ENCODE measurements around the gene RPS15.

Gene RPS15

DNA sequence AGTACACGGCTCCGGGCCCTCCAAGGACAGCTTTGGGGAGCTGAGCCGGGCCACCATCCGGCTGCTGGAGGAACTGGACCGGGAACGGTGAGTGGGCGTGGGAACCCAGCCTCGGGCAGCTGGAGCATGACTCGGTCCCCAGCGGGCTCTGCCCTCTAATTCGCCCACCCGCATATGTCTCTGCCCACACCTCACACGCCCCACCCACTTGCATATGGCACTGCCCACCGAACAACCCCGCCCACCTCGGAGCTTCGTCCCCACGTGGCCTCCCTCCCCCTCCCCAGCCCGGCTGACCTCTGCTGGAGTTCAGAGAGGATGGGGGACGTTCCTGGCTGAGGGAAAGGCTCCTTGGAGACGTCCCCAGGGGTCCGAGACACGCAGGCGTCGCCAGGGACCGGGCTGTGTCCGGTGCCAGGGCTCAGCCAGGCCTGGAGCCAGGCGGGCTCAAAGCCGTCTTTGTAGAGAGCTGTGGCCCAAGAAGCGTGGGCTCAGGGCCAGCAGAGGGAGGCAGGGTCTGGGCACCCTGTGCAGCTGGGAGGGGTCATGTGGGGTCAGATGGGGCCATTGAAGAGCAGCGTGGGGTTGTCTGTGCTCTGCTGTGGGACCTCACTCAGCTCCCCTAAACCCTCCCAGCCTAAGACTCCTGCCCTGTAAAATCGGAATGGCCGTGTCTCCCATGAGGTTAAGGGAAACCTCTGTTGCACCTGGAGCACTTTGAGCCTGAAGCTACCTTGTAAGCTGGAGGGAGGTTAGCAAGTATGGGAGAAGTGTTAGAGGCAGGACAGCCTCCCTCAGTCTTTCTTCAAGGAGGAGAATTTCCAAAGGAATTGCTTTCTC lies 15.5 kb downstream of the RPS15 start:
- DNase-seq (ENCODE audit: low read depth), result no peak

DNA sequence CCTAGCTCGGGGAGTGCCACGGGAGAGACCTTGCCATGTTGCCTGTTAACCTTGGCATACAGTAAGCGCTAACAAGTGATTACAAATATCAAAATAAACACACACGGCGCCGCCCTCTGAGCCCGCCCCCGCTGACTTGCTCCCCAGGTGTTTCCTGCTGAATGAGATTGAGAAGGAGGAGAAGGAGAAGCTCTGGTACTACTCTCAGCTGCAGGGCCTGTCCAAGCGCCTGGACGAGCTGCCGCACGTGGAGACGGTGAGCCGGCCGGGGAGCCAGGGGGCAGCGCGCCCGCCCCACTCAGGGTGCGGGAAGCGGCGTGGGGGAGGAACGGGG lies 16.8 kb downstream of the RPS15 start:
- no peak for DNase-seq (ENCODE audit: low read depth)

DNA sequence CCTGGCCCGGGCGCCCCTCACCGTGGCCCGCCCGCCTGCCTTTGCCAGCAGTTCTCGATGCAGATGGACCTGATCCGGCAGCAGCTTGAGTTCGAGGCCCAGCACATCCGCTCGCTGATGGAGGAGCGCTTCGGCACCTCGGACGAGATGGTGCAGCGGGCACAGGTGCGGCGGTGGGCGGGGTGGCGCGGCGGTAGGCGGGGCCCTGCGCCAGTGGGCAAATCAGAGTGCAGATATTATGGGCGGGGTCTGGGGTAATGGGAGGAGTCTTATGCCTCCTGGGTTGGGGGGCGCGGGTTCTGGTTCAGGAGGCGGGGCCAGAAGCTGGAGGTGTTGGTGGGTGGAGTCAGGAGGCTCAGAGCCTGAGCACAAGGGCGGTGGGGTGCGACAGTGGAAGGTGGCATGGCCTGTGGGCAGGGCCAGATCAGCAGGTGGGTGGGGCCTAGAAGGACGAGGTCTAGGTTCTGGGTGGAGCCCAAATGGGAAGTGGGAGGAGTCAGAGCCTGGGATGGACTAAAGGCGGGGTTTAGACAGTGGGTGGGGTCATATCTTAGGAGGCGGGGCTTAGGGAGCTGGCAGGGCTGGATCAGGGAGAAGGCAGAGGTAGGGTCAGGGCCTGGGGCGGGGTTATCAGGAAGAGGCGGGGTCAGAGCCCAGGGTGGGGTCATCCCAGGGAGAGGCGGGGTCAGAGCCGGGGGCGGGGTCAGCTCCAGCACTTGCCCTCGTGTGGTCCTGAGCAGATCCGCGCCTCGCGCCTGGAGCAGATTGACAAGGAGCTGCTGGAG lies 17.3 kb downstream of the RPS15 start:
- DNase-seq (ENCODE audit: low read depth), result no peak

DNA sequence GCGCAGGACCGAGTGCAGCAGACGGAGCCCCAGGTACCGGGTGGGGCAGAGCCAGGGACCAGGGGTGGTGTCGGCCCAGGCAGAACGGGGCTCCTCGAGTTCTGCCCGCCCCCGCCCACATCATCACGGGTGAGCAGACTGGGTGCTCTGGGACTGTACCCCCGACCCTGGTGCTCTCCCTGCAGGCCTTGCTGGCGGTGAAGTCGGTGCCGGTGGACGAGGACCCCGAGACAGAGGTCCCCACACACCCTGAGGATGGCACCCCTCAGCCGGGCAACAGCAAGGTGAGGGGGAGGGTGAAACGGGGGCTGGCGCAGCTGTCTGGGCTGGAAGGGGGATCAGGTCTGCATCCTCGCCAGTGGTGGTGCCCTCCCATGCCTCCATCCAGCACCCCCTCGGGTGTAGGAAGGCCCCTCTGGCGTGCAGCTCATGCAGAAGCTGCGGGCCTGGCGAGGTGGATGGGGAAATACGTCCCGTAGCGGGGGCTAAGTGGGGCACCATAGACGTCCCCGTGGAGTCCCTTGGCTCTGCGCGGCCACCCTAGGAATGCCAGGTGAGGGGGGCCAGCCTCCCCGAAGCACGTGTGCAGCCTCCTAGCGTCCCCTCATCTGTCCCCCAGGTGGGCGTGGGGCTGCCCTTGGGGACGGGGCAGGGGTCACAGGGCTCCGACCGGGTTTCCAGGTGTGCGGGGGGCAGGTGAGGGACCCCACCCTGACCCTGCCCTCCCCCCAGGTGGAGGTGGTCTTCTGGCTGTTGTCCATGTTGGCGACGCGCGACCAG lies 18.1 kb downstream of the RPS15 start:
- DNase-seq (ENCODE audit: low read depth), result no peak

DNA sequence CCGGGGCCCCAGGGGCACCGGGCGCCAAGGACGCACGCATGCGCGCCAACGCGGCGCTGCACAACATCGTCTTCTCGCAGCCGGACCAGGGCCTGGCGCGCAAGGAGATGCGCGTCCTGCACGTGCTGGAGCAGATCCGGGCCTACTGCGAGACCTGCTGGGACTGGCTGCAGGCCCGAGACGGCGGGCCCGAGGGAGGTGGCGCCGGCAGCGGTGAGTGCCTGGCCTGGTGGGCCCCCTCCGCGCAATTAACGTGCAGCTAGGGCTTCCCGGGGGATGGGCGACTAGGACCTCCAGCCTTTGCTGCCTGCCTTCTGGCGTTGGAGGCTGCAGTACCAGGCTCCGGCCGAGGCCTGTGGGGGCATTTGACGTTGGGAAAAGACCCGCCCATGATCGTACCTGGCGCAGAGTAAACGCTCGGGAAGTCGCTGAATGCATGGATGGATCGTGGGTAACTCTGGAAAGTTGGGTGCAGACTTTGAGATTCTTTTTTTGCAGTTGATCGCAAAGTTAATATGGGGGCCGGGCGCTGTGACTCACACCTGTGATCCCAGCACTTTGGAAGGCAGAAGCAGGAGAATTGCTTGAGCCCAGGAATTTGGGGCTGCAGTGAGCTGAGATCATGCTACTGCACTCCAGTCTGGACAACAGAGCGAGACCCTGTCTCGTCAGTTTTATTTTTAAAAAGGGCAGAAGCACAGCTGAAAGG lies 19.0 kb downstream of the RPS15 start:
- no peak for DNase-seq (ENCODE audit: low read depth)

DNA sequence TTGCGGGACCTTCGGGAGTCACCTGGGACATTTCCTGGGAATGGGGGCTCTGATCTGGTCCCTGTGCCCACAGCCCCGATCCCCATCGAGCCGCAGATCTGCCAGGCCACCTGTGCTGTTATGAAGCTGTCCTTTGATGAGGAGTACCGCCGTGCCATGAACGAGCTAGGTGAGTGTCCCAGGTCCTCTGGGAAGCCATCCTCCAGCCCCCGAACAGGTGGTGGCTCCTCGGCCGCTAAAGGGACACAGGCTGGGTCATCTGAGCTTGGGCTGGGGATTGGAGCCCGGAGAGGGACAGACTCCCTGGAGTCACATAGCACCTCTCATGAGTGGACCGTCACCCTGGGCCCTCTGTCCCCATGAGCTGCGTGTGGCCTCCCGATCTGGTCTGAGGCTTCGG lies 19.7 kb downstream of the RPS15 start:
- no peak for DNase-seq (ENCODE audit: low read depth)

DNA sequence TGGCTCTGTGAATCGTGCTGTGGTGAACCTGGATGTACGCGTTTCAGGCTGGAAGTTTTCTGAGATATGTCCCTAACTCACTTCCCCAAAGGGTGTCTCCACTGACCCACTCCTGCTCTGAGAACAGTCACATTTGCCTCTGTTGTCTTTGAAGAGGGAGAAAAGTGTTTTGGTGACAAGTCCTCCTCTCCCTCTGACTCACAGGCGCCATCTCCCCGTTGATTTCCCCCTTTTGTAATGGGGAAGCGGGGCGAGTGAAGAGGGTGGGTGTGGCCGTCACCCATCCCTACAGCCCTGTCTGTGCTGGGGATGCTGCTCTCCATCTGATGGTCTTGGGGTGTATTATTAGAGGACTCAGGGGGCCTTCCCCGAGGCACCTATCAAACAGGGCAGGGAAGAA lies 21.3 kb downstream of the RPS15 start:
- no peak for DNase-seq (ENCODE audit: low read depth)

DNA sequence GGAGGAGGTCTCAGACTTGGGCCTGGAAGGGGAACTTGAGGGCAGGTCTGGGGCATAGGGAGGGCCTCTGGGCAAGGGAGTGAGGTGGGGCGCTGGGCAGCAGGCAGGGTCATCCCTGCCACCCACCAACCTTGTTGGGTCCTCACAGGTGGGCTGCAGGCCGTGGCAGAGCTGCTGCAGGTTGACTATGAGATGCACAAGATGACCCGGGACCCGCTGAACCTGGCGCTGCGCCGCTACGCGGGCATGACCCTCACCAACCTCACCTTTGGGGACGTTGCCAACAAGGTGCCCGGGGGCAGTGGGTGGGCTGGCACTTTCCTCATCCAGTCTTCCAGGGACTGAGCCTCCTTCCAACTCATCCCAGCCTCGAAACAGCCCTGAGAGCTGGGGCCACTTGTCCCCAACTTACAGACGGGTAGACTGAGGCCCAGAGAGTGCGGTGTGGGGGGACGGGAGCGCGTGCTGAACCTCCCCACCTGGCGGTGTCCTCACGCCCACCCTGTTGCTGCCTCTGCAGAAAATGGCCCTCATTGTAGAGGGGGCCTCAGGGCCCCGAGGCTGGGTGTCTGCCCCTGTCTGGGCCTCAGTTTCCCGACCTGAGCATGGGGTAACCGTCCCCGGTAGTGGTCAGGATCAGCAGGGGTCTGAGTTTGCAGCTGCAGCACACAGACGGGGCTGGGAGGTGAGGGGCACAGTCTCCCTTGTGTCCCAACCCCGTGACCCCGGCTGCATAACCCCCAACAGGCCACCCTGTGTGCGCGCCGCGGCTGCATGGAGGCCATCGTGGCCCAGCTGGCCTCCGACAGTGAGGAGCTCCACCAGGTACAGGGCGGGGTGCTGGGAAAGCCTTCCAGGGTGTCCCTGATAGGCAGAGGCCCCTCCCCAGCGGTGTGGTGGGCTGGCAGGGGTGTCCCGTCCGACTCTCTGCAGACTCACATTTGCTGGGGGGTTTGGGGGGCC lies 22.1 kb downstream of the RPS15 start:
- DNase-seq (ENCODE audit: low read depth), result no peak

DNA sequence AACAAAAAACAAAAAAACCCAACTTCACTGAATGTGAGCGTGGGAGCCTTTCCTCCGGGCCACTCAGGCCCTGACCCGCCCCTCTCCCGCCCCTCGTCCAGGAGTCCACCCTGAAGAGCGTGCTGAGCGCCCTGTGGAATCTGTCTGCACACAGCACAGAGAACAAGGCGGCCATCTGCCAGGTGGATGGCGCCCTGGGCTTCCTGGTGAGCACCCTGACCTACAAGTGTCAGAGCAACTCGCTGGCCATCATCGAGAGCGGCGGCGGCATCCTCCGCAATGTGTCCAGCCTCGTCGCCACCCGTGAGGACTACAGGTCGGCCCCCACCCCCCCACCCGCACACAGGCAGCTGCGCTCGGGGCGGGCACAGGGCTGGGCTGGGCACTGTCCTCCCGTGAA lies 23.7 kb downstream of the RPS15 start:
- no peak for DNase-seq (ENCODE audit: low read depth)

DNA sequence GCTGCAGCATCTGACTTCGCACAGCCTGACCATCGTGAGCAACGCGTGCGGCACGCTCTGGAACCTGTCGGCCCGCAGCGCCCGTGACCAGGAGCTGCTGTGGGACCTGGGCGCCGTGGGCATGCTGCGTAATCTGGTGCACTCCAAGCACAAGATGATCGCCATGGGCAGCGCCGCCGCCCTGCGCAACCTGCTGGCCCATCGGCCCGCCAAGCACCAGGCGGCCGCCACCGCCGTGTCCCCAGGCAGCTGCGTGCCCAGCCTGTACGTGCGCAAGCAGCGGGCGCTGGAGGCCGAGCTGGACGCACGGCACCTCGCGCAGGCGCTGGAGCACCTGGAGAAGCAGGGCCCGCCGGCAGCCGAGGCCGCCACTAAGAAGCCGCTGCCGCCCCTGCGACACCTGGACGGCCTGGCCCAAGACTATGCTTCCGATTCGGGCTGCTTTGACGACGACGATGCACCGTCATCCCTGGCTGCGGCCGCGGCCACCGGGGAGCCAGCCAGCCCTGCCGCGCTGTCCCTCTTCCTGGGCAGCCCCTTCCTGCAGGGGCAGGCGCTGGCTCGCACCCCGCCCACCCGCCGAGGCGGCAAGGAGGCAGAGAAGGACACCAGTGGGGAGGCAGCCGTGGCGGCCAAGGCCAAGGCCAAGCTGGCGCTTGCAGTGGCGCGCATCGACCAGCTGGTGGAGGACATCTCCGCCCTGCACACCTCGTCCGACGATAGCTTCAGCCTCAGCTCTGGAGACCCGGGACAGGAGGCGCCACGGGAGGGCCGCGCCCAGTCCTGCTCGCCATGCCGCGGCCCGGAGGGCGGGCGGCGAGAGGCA lies 27.2 kb downstream of the RPS15 start:
- peak; percentile 48 for DNase-seq (ENCODE audit: low read depth)

DNA sequence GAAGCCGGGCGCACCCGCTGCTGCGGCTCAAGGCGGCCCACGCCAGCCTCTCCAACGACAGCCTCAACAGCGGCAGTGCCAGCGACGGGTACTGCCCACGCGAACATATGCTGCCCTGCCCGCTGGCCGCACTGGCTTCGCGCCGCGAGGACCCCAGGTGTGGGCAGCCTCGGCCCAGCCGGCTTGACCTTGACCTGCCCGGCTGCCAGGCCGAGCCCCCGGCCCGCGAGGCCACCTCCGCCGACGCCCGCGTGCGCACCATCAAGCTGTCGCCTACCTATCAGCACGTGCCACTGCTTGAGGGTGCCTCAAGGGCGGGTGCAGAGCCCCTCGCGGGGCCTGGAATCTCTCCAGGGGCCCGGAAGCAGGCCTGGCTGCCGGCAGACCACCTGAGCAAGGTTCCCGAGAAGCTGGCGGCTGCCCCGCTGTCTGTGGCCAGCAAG lies 27.8 kb downstream of the RPS15 start:
- no peak for DNase-seq (ENCODE audit: low read depth)

DNA sequence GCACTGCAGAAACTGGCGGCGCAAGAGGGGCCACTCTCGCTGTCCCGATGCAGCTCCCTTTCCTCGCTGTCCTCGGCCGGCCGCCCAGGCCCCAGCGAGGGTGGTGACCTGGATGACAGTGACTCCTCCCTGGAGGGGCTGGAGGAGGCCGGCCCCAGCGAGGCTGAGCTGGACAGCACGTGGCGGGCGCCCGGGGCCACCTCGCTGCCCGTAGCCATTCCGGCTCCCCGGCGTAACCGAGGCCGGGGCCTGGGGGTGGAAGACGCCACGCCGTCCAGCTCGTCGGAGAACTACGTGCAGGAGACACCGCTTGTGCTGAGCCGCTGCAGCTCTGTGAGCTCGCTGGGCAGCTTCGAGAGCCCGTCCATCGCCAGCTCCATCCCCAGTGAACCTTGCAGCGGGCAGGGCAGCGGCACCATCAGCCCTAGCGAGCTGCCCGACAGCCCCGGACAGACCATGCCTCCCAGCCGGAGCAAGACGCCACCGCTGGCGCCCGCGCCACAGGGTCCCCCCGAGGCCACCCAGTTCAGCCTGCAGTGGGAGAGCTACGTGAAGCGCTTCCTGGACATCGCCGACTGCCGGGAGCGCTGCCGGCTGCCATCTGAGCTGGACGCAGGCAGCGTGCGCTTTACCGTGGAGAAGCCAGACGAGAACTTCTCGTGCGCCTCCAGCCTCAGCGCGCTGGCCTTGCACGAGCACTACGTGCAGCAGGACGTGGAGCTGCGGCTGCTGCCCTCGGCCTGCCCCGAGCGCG lies 28.4 kb downstream of the RPS15 start:
- DNase-seq (ENCODE audit: low read depth), result no peak

DNA sequence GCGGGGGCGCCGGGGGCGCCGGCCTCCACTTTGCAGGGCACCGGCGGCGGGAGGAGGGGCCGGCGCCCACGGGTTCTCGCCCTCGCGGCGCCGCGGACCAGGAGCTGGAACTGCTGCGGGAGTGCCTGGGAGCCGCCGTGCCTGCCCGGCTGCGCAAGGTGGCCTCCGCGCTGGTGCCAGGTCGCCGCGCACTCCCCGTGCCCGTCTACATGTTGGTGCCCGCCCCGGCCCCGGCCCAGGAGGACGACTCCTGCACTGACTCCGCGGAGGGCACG lies 29.0 kb downstream of the RPS15 start:
- no peak for DNase-seq (ENCODE audit: low read depth)

DNA sequence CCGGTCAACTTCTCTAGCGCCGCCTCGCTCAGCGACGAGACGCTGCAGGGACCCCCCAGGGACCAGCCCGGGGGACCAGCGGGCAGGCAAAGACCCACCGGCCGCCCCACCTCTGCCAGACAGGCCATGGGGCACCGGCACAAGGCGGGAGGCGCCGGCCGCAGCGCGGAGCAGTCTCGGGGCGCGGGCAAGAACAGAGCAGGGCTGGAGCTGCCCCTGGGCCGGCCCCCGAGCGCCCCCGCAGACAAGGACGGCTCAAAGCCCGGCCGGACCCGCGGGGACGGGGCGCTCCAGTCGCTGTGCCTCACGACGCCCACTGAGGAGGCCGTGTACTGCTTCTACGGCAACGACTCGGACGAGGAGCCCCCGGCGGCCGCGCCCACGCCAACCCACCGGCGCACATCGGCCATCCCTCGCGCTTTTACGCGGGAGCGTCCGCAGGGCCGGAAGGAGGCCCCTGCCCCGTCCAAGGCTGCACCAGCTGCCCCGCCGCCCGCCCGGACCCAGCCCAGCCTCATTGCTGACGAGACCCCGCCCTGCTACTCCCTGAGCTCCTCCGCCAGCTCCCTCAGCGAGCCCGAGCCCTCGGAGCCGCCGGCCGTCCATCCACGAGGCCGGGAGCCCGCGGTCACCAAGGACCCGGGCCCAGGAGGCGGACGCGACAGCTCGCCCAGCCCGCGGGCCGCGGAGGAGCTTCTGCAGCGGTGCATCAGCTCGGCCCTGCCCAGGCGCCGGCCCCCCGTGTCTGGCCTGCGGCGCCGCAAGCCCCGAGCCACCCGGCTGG lies 29.5 kb downstream of the RPS15 start:
- no peak for DNase-seq (ENCODE audit: low read depth)

DNA sequence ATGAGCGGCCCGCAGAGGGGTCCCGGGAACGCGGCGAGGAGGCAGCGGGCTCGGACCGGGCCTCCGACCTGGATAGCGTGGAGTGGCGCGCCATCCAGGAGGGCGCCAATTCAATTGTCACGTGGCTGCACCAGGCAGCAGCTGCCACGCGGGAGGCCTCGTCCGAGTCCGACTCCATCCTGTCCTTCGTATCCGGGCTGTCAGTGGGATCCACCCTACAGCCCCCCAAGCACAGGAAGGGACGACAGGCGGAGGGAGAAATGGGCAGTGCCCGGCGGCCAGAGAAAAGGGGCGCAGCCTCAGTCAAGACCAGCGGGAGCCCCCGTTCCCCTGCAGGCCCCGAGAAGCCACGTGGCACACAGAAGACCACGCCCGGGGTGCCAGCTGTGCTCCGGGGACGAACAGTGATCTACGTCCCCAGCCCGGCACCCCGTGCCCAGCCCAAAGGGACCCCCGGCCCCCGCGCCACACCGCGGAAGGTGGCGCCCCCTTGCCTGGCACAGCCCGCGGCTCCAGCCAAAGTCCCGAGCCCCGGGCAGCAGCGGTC lies 30.2 kb downstream of the RPS15 start:
- DNase-seq (ENCODE audit: low read depth), result no peak

DNA sequence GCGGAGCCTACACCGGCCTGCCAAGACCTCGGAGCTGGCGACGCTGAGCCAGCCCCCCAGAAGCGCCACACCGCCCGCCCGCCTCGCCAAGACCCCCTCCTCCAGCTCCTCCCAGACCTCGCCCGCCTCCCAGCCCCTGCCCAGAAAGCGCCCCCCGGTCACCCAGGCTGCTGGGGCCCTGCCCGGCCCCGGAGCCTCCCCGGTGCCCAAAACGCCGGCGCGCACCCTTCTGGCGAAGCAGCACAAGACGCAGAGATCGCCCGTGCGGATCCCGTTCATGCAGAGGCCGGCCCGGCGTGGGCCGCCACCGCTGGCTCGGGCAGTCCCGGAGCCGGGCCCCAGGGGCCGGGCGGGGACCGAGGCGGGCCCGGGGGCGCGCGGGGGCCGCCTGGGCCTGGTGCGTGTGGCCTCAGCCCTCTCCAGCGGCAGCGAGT lies 30.6 kb downstream of the RPS15 start:
- DNase-seq (ENCODE audit: low read depth), result peak; percentile 61

DNA sequence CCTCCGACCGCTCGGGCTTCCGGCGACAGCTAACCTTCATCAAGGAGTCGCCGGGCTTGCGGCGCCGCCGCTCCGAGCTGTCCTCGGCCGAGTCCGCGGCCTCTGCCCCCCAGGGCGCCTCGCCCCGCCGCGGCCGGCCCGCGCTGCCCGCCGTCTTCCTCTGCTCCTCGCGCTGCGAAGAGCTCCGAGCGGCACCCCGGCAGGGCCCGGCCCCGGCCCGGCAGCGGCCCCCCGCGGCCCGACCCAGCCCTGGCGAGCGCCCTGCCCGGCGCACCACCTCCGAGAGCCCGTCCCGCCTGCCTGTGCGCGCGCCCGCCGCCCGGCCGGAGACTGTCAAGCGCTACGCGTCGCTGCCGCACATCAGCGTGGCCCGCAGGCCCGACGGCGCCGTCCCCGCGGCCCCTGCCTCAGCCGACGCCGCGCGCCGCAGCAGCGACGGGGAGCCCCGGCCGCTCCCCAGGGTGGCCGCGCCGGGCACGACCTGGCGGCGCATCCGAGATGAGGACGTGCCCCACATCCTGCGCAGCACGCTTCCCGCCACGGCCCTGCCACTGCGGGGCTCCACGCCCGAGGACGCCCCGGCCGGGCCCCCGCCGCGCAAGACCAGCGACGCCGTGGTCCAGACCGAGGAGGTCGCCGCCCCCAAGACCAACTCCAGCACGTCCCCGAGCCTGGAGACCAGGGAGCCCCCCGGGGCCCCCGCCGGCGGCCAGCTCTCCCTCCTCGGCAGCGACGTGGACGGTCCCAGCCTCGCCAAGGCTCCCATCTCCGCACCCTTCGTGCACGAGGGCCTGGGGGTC lies 31.3 kb downstream of the RPS15 start:
- no peak for DNase-seq (ENCODE audit: low read depth)

DNA sequence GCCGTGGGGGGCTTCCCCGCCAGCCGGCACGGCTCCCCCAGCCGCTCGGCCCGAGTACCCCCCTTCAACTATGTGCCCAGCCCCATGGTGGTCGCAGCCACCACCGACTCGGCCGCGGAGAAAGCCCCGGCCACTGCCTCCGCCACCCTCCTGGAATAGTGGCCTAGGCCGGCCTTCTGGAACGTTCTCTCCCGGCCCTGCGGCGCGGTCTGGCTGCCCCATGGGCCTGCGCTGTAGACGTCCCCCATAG lies 31.8 kb downstream of the RPS15 start:
- no peak for DNase-seq (ENCODE audit: low read depth)

All from iris pigment epithelial cell (primary cell).